GM12873 (cell line): Measurements from ENCODE around the gene CD58.

Experiments used
- CTCF ChIP-seq: IDR thresholded peaks from 2 replicates; pipeline ENCODE4 v1.5.1; 2012; ENCODE audit warnings: low read depth, mild to moderate bottlenecking, moderate library complexity, low read length, control low read depth; ENCODE audit not compliant: insufficient read depth; ENCODE audit errors: missing control alignments

The CD58 gene

GRCh38 chr1:116497656-116498055, 73.2 kb downstream of the CD58 start:
- TF ChIP-seq CTCF = no peak

- TF ChIP-seq CTCF = no peak
Measured at GRCh38 chr1:116496898-116497297, 73.9 kb downstream of the CD58 start.

GRCh38 chr1:116496380-116496779, 74.4 kb downstream of the CD58 start:
- TF ChIP-seq CTCF = no peak

- TF ChIP-seq CTCF = no peak
Measured at GRCh38 chr1:116495535-116495934, 75.3 kb downstream of the CD58 start.

- no peak for TF ChIP-seq CTCF
Measured at GRCh38 chr1:116494745-116495144, 76.1 kb downstream of the CD58 start.

GRCh38 chr1:116494353-116494692, 76.5 kb downstream of the CD58 start:
- TF ChIP-seq CTCF = no peak

GRCh38 chr1:116493484-116494352, 77.1 kb downstream of the CD58 start:
- no peak for TF ChIP-seq CTCF
